ENCODE results near the gene NUMA1.

NUMA1 gene

GRCh38 chr11:72122607-72123006, 42.3 kb upstream of the NUMA1 start:
- no peaks in the 10 kb centered on the region for H3F3A ChIP-seq (ENCODE audit: control insufficient read depth, insufficient read depth)
- no peaks in the 10 kb centered on the region for H3K79me2 ChIP-seq (ENCODE audit: control insufficient read depth, low read length)
- H3K27me3 ChIP-seq (ENCODE audit: control insufficient read depth, low read length) = no peaks in the 10 kb centered on the region
- H3K4me1 ChIP-seq (ENCODE audit: control insufficient read depth, low read length) = no peaks in the 10 kb centered on the region
- H4K20me1 ChIP-seq (ENCODE audit: control insufficient read depth, insufficient read depth, low read depth, low read length) = no peaks in the 10 kb centered on the region
- no peak overlapping the region for H3K27ac ChIP-seq (ENCODE audit: low read depth, low read length)
- TF ChIP-seq EZH2phosphoT487 (IDR thresholded peaks at IDR 0.05; ENCODE audit: borderline replicate concordance, low read length) = no peak
- no peak for TF ChIP-seq CTCF (IDR thresholded peaks at IDR 0.05; ENCODE audit: low read depth, low read length, poor library complexity, severe bottlenecking)
- peaks cover 20% of the 10 kb centered on the region for H3K9me3 ChIP-seq (ENCODE audit: control insufficient read depth, insufficient read depth, low read length)
- no peak overlapping the region for H3K4me2 ChIP-seq (ENCODE audit: low read length)
- no peaks in the 10 kb centered on the region for H3K9me2 ChIP-seq (replicated peaks; ENCODE audit: control insufficient read depth, low read length)
- no peak overlapping the region for H3K4me3 ChIP-seq (ENCODE audit: low read length)
- no peaks in the 10 kb centered on the region for H3K36me3 ChIP-seq (ENCODE audit: control insufficient read depth, low read length)

- Histone ChIP-seq H3K9me3 (ENCODE audit: control insufficient read depth, insufficient read depth, low read length) (peaks cover 14% of the 10 kb centered on the region), H3K4me1 (ENCODE audit: control insufficient read depth, low read length) (no peaks in the 10 kb centered on the region), H3K79me2 (ENCODE audit: control insufficient read depth, low read length) (no peaks in the 10 kb centered on the region), H3K36me3 (ENCODE audit: control insufficient read depth, low read length) (no peaks in the 10 kb centered on the region), H3K27me3 (ENCODE audit: control insufficient read depth, low read length) (no peaks in the 10 kb centered on the region), H3K4me2 (ENCODE audit: low read length) (no peak overlapping the region), H3K27ac (ENCODE audit: low read depth, low read length) (no peak overlapping the region), H4K20me1 (ENCODE audit: control insufficient read depth, insufficient read depth, low read depth, low read length) (no peaks in the 10 kb centered on the region), H3K4me3 (ENCODE audit: low read length) (no peak overlapping the region), H3K9me2 (replicated peaks; ENCODE audit: control insufficient read depth, low read length) (no peaks in the 10 kb centered on the region), H3F3A (ENCODE audit: control insufficient read depth, insufficient read depth) (no peaks in the 10 kb centered on the region)
- no peak for TF ChIP-seq EZH2phosphoT487 (IDR thresholded peaks at IDR 0.05; ENCODE audit: borderline replicate concordance, low read length)
- TF ChIP-seq CTCF (IDR thresholded peaks at IDR 0.05; ENCODE audit: low read depth, low read length, poor library complexity, severe bottlenecking) = no peak
These were observed 40.6 kb upstream of the NUMA1 start for GRCh38 chr11:72120930-72121329.

GRCh38 chr11:72119198-72119597, 38.9 kb upstream of the NUMA1 start:
- Histone ChIP-seq H3K4me1 (ENCODE audit: control insufficient read depth, low read length) (no peaks in the 10 kb centered on the region), H3K36me3 (ENCODE audit: control insufficient read depth, low read length) (no peaks in the 10 kb centered on the region), H3K4me3 (ENCODE audit: low read length) (no peak overlapping the region), H3K79me2 (ENCODE audit: control insufficient read depth, low read length) (no peaks in the 10 kb centered on the region), H3K9me3 (ENCODE audit: control insufficient read depth, insufficient read depth, low read length) (peaks cover 2% of the 10 kb centered on the region; the same call in 1 of the 2 replicates), H3K27me3 (ENCODE audit: control insufficient read depth, low read length) (no peaks in the 10 kb centered on the region), H3K27ac (ENCODE audit: low read depth, low read length) (no peak overlapping the region), H3K9me2 (replicated peaks; ENCODE audit: control insufficient read depth, low read length) (no peaks in the 10 kb centered on the region), H3F3A (ENCODE audit: control insufficient read depth, insufficient read depth) (no peaks in the 10 kb centered on the region), H4K20me1 (ENCODE audit: control insufficient read depth, insufficient read depth, low read depth, low read length) (no peaks in the 10 kb centered on the region), H3K4me2 (ENCODE audit: low read length) (no peak overlapping the region)
- TF ChIP-seq EZH2phosphoT487 (IDR thresholded peaks at IDR 0.05; ENCODE audit: borderline replicate concordance, low read length) = no peak
- no peak for TF ChIP-seq CTCF (IDR thresholded peaks at IDR 0.05; ENCODE audit: low read depth, low read length, poor library complexity, severe bottlenecking)

All from DOHH2 (cell line).